DND-41 (cell line): ENCODE measurements around the gene MYOM1.

Experiments used
- ATAC-seq: fragments of 200-7000 bp; cut with Tn5 transposase; 3 replicates; pipeline ENCODE4 v1.9.1; 2021; ENCODE audit warnings: low read depth; ENCODE audit not compliant: insufficient read depth
- DNase-seq: peaks from one replicate; pipeline ENCODE4 v3.0.0-alpha.2; 2020
- H2AFZ ChIP-seq: 2 replicates; pipeline ENCODE4 v1.6.0; 2012; ENCODE audit warnings: low read depth, low read length
- H3K27ac ChIP-seq: 2 replicates; pipeline ENCODE4 v1.5.1; 2012; ENCODE audit warnings: low read length, inconsistent platforms
- H3K27me3 ChIP-seq: fragments of 200-600 bp; sonication (generic); 2 replicates; pipeline ENCODE4 v1.6.0; 2012; ENCODE audit warnings: low read length, mild to moderate bottlenecking, inconsistent platforms; ENCODE audit not compliant: insufficient read depth, poor library complexity
- H3K36me3 ChIP-seq: 2 replicates; pipeline ENCODE4 v1.5.1; 2012; ENCODE audit warnings: low read length, inconsistent platforms; ENCODE audit not compliant: insufficient read depth
- H3K4me1 ChIP-seq: 2 replicates; pipeline ENCODE4 v1.5.1; 2012; ENCODE audit warnings: mild to moderate bottlenecking, low read length; ENCODE audit not compliant: insufficient read depth
- H3K4me2 ChIP-seq: 2 replicates; pipeline ENCODE4 v1.6.0; 2012; ENCODE audit warnings: mild to moderate bottlenecking, moderate library complexity, low read length, inconsistent platforms; ENCODE audit not compliant: insufficient read depth
- H3K4me3 ChIP-seq, 2 experiments: fragments of 200-600 bp in 1 of 2; shearing (Covaris generic) in 1 of 2; 2 replicates each; pipeline ENCODE4 v1.5.1; 2012 to 2016; ENCODE audit warnings: inconsistent platforms in 2 of 2, low read length in 2 of 2, mild to moderate bottlenecking in 2 of 2, low read depth in 1 of 2, moderate library complexity in 1 of 2
- H3K79me2 ChIP-seq: 2 replicates; pipeline ENCODE4 v1.6.0; 2012; ENCODE audit warnings: low read length, inconsistent platforms; ENCODE audit not compliant: insufficient read depth
- H3K9ac ChIP-seq: 2 replicates; pipeline ENCODE4 v1.6.0; 2012; ENCODE audit warnings: low read depth, mild to moderate bottlenecking, inconsistent platforms, low read length, moderate library complexity
- H3K9me3 ChIP-seq: 2 replicates; pipeline ENCODE4 v1.5.1; 2012; ENCODE audit warnings: low read length, moderate library complexity, mild to moderate bottlenecking, inconsistent platforms; ENCODE audit not compliant: insufficient read depth, severe bottlenecking
- H4K20me1 ChIP-seq: 2 replicates; pipeline ENCODE4 v1.6.0; 2012; ENCODE audit warnings: low read length; ENCODE audit not compliant: insufficient read depth
- EZH2 ChIP-seq: IDR thresholded peaks from 3 replicates; pipeline ENCODE4 v1.6.1; 2012; ENCODE audit warnings: borderline replicate concordance, low read depth, mild to moderate bottlenecking, moderate library complexity, low read length, inconsistent platforms; ENCODE audit not compliant: severe bottlenecking
- TF ChIP-seq, protein P1 (sequence below): IDR thresholded peaks from 2 replicates; pipeline ENCODE4 v1.5.1; 2012; ENCODE audit warnings: borderline replicate concordance, low read length, moderate library complexity, mild to moderate bottlenecking; ENCODE audit not compliant: poor library complexity, severe bottlenecking; ENCODE audit errors: extremely low read depth

Gene MYOM1

GRCh38 chr18:3114026-3114425, 105.7 kb downstream of the MYOM1 start:
- DNase-seq (no peak), ATAC-seq (no peak)
- Histone ChIP-seq H3K9me3 (no peaks in the 10 kb centered on the region), H3K9ac (no peak overlapping the region), H3K79me2 (no peaks in the 10 kb centered on the region), H2AFZ (no peak overlapping the region), H3K4me2 (no peak overlapping the region), H3K27ac (no peak overlapping the region), H3K4me1 (no peaks in the 10 kb centered on the region), H3K4me3 (no peak overlapping the region), H3K36me3 (no peaks in the 10 kb centered on the region), H3K27me3 (no peaks in the 10 kb centered on the region), H4K20me1 (no peaks in the 10 kb centered on the region)
- TF ChIP-seq EZH2: no peak
- TF ChIP-seq, protein P1, sequence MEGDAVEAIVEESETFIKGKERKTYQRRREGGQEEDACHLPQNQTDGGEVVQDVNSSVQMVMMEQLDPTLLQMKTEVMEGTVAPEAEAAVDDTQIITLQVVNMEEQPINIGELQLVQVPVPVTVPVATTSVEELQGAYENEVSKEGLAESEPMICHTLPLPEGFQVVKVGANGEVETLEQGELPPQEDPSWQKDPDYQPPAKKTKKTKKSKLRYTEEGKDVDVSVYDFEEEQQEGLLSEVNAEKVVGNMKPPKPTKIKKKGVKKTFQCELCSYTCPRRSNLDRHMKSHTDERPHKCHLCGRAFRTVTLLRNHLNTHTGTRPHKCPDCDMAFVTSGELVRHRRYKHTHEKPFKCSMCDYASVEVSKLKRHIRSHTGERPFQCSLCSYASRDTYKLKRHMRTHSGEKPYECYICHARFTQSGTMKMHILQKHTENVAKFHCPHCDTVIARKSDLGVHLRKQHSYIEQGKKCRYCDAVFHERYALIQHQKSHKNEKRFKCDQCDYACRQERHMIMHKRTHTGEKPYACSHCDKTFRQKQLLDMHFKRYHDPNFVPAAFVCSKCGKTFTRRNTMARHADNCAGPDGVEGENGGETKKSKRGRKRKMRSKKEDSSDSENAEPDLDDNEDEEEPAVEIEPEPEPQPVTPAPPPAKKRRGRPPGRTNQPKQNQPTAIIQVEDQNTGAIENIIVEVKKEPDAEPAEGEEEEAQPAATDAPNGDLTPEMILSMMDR: no peak

GRCh38 chr18:3111523-3112240, 108.1 kb downstream of the MYOM1 start:
- no peak for TF ChIP-seq EZH2
- Histone ChIP-seq H3K9me3 (no peaks in the 10 kb centered on the region), H3K79me2 (no peaks in the 10 kb centered on the region), H4K20me1 (no peaks in the 10 kb centered on the region), H3K4me3 (no peak overlapping the region), H3K27ac (no peak overlapping the region), H3K4me2 (no peak overlapping the region), H2AFZ (no peak overlapping the region), H3K4me1 (no peaks in the 10 kb centered on the region), H3K36me3 (no peaks in the 10 kb centered on the region), H3K9ac (no peak overlapping the region), H3K27me3 (no peaks in the 10 kb centered on the region)
- ATAC-seq (no peak), DNase-seq (no peak)

GRCh38 chr18:3110034-3110752, 109.6 kb downstream of the MYOM1 start:
- H3K9ac ChIP-seq: no peak overlapping the region
- no peak for DNase-seq
- H3K36me3 ChIP-seq: no peaks in the 10 kb centered on the region
- no peaks in the 10 kb centered on the region for H3K4me1 ChIP-seq
- H2AFZ ChIP-seq: no peak overlapping the region
- TF ChIP-seq, protein P1: no peak
- TF ChIP-seq EZH2: no peak
- no peak overlapping the region for H3K27ac ChIP-seq
- H3K27me3 ChIP-seq: no peaks in the 10 kb centered on the region
- no peaks in the 10 kb centered on the region for H4K20me1 ChIP-seq
- H3K4me3 ChIP-seq: no peak overlapping the region
- no peak overlapping the region for H3K4me2 ChIP-seq
- no peak for ATAC-seq
- no peaks in the 10 kb centered on the region for H3K9me3 ChIP-seq
- H3K79me2 ChIP-seq: no peaks in the 10 kb centered on the region

DNA sequence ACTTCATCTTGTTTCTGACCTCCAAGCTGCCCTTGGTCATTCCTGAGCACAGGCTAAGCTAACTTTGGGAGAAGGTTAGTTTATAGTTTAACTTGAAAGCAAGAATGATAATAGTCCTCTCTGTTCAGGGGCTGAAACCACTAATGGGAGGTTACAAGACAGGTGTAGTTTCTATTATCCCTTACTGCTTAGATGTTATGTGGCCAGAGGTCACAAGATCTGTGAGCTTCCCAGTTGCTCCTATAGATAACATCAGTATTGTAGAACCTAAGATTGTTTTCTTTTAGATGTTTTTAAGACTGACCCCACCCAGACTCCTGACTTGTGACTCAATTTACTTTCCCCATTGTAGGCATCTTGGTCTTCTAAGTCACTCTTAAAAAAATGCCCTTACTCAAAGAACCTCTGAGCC, 112.0 kb downstream of the MYOM1 start:
- H3K27me3 ChIP-seq: no peaks in the 10 kb centered on the region
- no peaks in the 10 kb centered on the region for H3K36me3 ChIP-seq
- H3K4me3 ChIP-seq: no peak overlapping the region
- no peak overlapping the region for H3K27ac ChIP-seq
- no peak overlapping the region for H3K4me2 ChIP-seq
- H2AFZ ChIP-seq: no peak overlapping the region
- H3K9ac ChIP-seq: no peak overlapping the region
- no peaks in the 10 kb centered on the region for H3K79me2 ChIP-seq
- H4K20me1 ChIP-seq: no peaks in the 10 kb centered on the region
- ATAC-seq (no peak), DNase-seq (no peak)
- H3K4me1 ChIP-seq: no peaks in the 10 kb centered on the region
- TF ChIP-seq, protein P1: no peak
- no peak for TF ChIP-seq EZH2
- H3K9me3 ChIP-seq: no peaks in the 10 kb centered on the region
